ENCODE results near the gene CCDC160.

- TF ChIP-seq CTCF (IDR thresholded peaks at IDR 0.05) (no peak), EZH2 (IDR thresholded peaks at IDR 0.05) (no peak)
These were observed 3.2 kb downstream of the CCDC160 start for GRCh38 chrX:134240209-134240608.

Measured in neural progenitor cell (in vitro differentiated cells).